Hepatocyte (in vitro differentiated cells): ENCODE measurements around the gene CKS1B.

ENCODE experiments used
- EZH2 ChIP-seq: fragments of 200-600 bp; sonication (generic); IDR thresholded peaks from 2 replicates; pipeline ENCODE4 v1.6.1; 2016; ENCODE audit warnings: antibody characterized with exemption, mild to moderate bottlenecking, borderline replicate concordance
- EZH2phosphoT487 ChIP-seq: fragments of 200-600 bp; sonication (generic); IDR thresholded peaks from one replicate; pipeline ENCODE4 v1.6.1; 2018; ENCODE audit warnings: antibody characterized with exemption, mild to moderate bottlenecking, low read depth, moderate library complexity; ENCODE audit not compliant: unreplicated experiment, severe bottlenecking
- TF ChIP-seq, protein P1 (sequence below): fragments of 200-600 bp; sonication (generic); IDR thresholded peaks from 2 replicates; pipeline ENCODE4 v1.5.1; 2016; ENCODE audit warnings: antibody characterized with exemption, mild to moderate bottlenecking; ENCODE audit not compliant: poor library complexity

DNA sequence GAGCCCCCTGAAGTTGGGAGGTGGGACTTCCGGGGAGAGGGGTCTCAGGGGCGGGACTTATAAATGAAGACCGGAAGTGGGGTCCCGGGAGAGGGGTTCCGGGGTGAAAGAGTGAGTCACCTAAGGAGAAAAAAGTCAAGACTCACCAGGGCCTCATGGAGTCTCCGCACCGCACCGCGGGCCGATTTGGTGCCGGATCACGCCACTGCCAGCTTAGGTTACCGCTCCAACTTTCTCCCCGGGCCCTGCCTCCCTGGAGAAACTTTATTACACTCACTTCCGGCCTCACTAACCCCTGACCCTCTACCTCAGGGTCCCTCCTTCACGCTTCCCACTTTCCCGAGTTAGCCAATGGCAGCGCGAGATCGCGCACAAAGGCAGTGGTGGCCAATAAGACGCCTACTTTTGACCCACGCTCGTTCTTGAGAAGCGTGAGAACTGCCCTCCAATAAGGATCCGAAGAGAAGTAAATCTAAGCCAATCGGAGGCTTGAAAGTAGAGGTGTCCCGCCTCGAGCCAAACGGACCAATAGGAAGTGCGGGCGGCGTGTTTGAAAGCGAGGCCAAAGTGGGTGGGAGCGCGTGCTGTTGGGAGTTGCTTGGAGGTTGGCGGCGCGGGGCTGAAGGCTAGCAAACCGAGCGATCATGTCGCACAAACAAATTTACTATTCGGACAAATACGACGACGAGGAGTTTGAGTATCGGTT, at the start of gene CKS1B:
- TF ChIP-seq, protein P1, sequence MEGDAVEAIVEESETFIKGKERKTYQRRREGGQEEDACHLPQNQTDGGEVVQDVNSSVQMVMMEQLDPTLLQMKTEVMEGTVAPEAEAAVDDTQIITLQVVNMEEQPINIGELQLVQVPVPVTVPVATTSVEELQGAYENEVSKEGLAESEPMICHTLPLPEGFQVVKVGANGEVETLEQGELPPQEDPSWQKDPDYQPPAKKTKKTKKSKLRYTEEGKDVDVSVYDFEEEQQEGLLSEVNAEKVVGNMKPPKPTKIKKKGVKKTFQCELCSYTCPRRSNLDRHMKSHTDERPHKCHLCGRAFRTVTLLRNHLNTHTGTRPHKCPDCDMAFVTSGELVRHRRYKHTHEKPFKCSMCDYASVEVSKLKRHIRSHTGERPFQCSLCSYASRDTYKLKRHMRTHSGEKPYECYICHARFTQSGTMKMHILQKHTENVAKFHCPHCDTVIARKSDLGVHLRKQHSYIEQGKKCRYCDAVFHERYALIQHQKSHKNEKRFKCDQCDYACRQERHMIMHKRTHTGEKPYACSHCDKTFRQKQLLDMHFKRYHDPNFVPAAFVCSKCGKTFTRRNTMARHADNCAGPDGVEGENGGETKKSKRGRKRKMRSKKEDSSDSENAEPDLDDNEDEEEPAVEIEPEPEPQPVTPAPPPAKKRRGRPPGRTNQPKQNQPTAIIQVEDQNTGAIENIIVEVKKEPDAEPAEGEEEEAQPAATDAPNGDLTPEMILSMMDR, result no peak
- no peak for TF ChIP-seq EZH2
- TF ChIP-seq EZH2phosphoT487, result no peak
